Endothelial cell of umbilical vein (primary cell): Measurements from ENCODE around the gene RFFL. TPM values are rescaled to one million over a fixed set of nuclear protein-coding genes. Genes with fewer than 3 reads are reported as not detected.

Source experiments
- BruUV-seq: library from RNA; stranded (reverse); fragments of 400-500 nt; replicated peaks from 2 replicates; lab custom pipeline; 2021; lab: Mats Ljungman, UMichigan
- CTCF ChIA-PET: fragments of 300-600, 350-600 bp; sonication (Branson Sonifier 250); formaldehyde crosslinking; loops from one replicate; lab custom pipeline; 2021; ENCODE audit warnings: antibody characterized with exemption, inconsistent platforms; lab: Charles Lee
- POLR2A ChIA-PET: fragments of 300-600, 350-600 bp; sonication (Branson Sonifier 250); formaldehyde crosslinking; loops from one replicate; lab custom pipeline; 2021; ENCODE audit warnings: antibody characterized with exemption, inconsistent platforms; lab: Charles Lee
- DNase-seq: peaks from one replicate; pipeline ENCODE4 v3.0.0-alpha.2; 2011; ENCODE audit warnings: low read depth, low spot score
- FAIRE-seq: peaks from 2 replicates; lab custom pipeline; 2011; peaks lifted over from hg19 to GRCh38; lab: Jason Lieb, UNC
- H2AFZ ChIP-seq: 2 replicates; pipeline ENCODE4 v1.6.0; 2012; ENCODE audit warnings: low read depth, low read length, control low read depth, inconsistent platforms
- H3K27ac ChIP-seq: 2 replicates; pipeline ENCODE4 v1.5.1; 2011; ENCODE audit warnings: low read depth, mild to moderate bottlenecking, control low read depth, low read length, moderate library complexity; ENCODE audit not compliant: insufficient read depth
- H3K27me3 ChIP-seq, 2 experiments: 2 replicates each; pipeline versions ENCODE4 v1.6.0 to v1.6.1; 2011; ENCODE audit warnings: low read length in 2 of 2, mixed read lengths in 1 of 2; ENCODE audit not compliant: control insufficient read depth in 2 of 2, insufficient read depth in 2 of 2
- H3K36me3 ChIP-seq, 2 experiments: 2 replicates in 1 of 2; 3 replicates in 1 of 2; pipeline ENCODE4 v1.5.1; 2011; ENCODE audit warnings: low read length in 2 of 2, mild to moderate bottlenecking in 1 of 2, moderate library complexity in 1 of 2; ENCODE audit not compliant: control insufficient read depth in 2 of 2, insufficient read depth in 2 of 2; ENCODE audit errors: extremely low read depth in 1 of 2
- H3K4me1 ChIP-seq: 3 replicates; pipeline ENCODE4 v1.5.1; 2011; ENCODE audit warnings: mild to moderate bottlenecking, low read length; ENCODE audit not compliant: control insufficient read depth, insufficient read depth; ENCODE audit errors: extremely low read depth
- H3K4me2 ChIP-seq: 2 replicates; pipeline ENCODE4 v1.6.1; 2011; ENCODE audit warnings: low read length, control low read depth, mixed read lengths; ENCODE audit not compliant: insufficient read depth
- H3K4me3 ChIP-seq, 3 experiments: fragments of 200-600 bp in 1 of 3; sonication (generic), shearing (Covaris generic) in 1 of 3; replicated peaks in 1 of 3; 2 replicates each; pipeline ENCODE4 v1.5.1; 2011 to 2016; ENCODE audit warnings: control low read depth in 3 of 3, low read length in 3 of 3, mild to moderate bottlenecking in 2 of 3, inconsistent platforms in 1 of 3, low read depth in 1 of 3, moderate library complexity in 1 of 3; ENCODE audit not compliant: insufficient read depth in 1 of 3
- H3K79me2 ChIP-seq: 2 replicates; pipeline ENCODE4 v1.6.0; 2012; ENCODE audit warnings: low read length, inconsistent platforms; ENCODE audit not compliant: control insufficient read depth, insufficient read depth
- H3K9ac ChIP-seq: replicated peaks from 2 replicates; pipeline ENCODE3; 2011; ENCODE audit warnings: low read length, control low read depth; ENCODE audit not compliant: insufficient read depth; ENCODE audit errors: extremely low read depth
- H3K9me1 ChIP-seq: replicated peaks from 3 replicates; pipeline ENCODE4 v1.6.0; 2011; ENCODE audit warnings: mild to moderate bottlenecking, low read length; ENCODE audit not compliant: control insufficient read depth, insufficient read depth; ENCODE audit errors: extremely low read depth
- H3K9me3 ChIP-seq: replicated peaks from 2 replicates; pipeline ENCODE4 v1.5.1; 2012; ENCODE audit warnings: low read length, inconsistent platforms; ENCODE audit not compliant: control insufficient read depth, insufficient read depth
- H4K20me1 ChIP-seq: replicated peaks from 2 replicates; pipeline ENCODE3; 2011; ENCODE audit warnings: mild to moderate bottlenecking, low read length; ENCODE audit not compliant: control insufficient read depth, insufficient read depth; ENCODE audit errors: extremely low read depth
- EZH2 ChIP-seq: IDR thresholded peaks from 2 replicates; pipeline ENCODE4 v1.6.1; 2012; ENCODE audit warnings: borderline replicate concordance, low read depth, mild to moderate bottlenecking, moderate library complexity, low read length, inconsistent platforms; ENCODE audit not compliant: severe bottlenecking
- FOS ChIP-seq: IDR thresholded peaks from 2 replicates; pipeline ENCODE4 v1.6.1; 2011; ENCODE audit warnings: mild to moderate bottlenecking, low read length, moderate library complexity, borderline replicate concordance; ENCODE audit not compliant: insufficient read depth
- GATA2 ChIP-seq: IDR thresholded peaks from 2 replicates; pipeline ENCODE4 v1.7.0; 2011; ENCODE audit warnings: low read depth, mild to moderate bottlenecking, moderate library complexity, mixed read lengths, low read length; ENCODE audit not compliant: insufficient read length, insufficient read depth
- JUN ChIP-seq: IDR thresholded peaks from 2 replicates; pipeline ENCODE4 v1.6.1; 2011; ENCODE audit warnings: borderline replicate concordance, low read depth; ENCODE audit not compliant: insufficient read length, insufficient read depth
- MYC ChIP-seq: IDR thresholded peaks from one replicate; pipeline ENCODE4 v1.6.1; 2011; ENCODE audit warnings: mild to moderate bottlenecking, low read depth, low read length
- POLR2A ChIP-seq: IDR thresholded peaks from 2 replicates; pipeline ENCODE4 v1.6.1; 2012; ENCODE audit warnings: low read depth, mild to moderate bottlenecking, control low read depth, low read length
- POLR2AphosphoS5 ChIP-seq: IDR thresholded peaks from 2 replicates; pipeline ENCODE4 v1.6.1; 2012; ENCODE audit warnings: low read depth, mild to moderate bottlenecking, control low read depth, low read length, moderate library complexity; ENCODE audit not compliant: insufficient read depth
- dilution Hi-C: fragments of 300-500 bp; cut with MboI; formaldehyde crosslinking; loops from one replicate; pipeline ENCODE4 v1.15.0; 2019; ENCODE audit warnings: low sequenced_read_pairs; ENCODE audit not compliant: extremely low pct_ligation_motif_present
- intact Hi-C: fragments of 100-400 bp; cut with micrococcal nuclease; formaldehyde crosslinking; loops from one replicate; pipeline ENCODE4 v1.10.0; 2022
- polyA plus RNA-seq, 4 experiments: library from polyadenylated mRNA; depleted of rRNA in 3 of 4; stranded (reverse) in 3 of 4; unstranded in 1 of 4; fragments of >200 nt; gene quantifications; 2 replicates each; pipeline versions ENCODE4 v1.2.1 to v1.2.3, GENCODE V29; 2011 to 2012; ENCODE audit warnings: missing spikeins in 1 of 4
- total RNA-seq: library from RNA; stranded (reverse); gene quantifications from 2 replicates; pipeline ENCODE4 v1.2.3, GENCODE V29; 2021
- TF ChIP-seq, protein P1 (sequence below): IDR thresholded peaks from 2 replicates; pipeline ENCODE4 v1.6.1; 2011; ENCODE audit not compliant: insufficient read depth, insufficient read length
- TF ChIP-seq, protein P2 (sequence below), 2 donors: IDR thresholded peaks; 1 replicate in 1 of 2; 2 replicates in 1 of 2; pipeline ENCODE4 v1.5.1; 2011; ENCODE audit warnings: low read length in 2 of 2, mild to moderate bottlenecking in 2 of 2, moderate library complexity in 2 of 2, control low read depth in 1 of 2, inconsistent platforms in 1 of 2, low read depth in 1 of 2; ENCODE audit not compliant: insufficient read depth in 1 of 2; ENCODE audit errors: extremely low read depth in 1 of 2

The RFFL gene
- total and polyA plus RNA-seq, 2 donors (not counting 3 experiments of a cell fraction or from before 2014, with no cell fraction given), result 7.0 to 14.1 TPM

- dilution Hi-C loops (no loop called here), intact Hi-C loops (no loop called here)
- no peaks in the 10 kb centered on the region for H3K9me3 ChIP-seq
- ChIA-PET POLR2A (no interaction called here), CTCF (interaction anchor here (2.3 kb wide), 1 partner anchor 11 kb away, joined by 8 read pairs; no protein-coding TSS in a partner anchor)
- H3K27ac ChIP-seq, result no peak overlapping the region
- no peaks in the 10 kb centered on the region for H3K79me2 ChIP-seq
- FAIRE-seq (no peak), DNase-seq (no peak)
- no peaks in the 10 kb centered on the region for H3K4me1 ChIP-seq
- no peak overlapping the region for H2AFZ ChIP-seq
- no peak overlapping the region for H3K9ac ChIP-seq
- peaks cover 5 to 10% of the 10 kb centered on the region in 2 experiments for H3K36me3 ChIP-seq
- TF ChIP-seq, protein P1, sequence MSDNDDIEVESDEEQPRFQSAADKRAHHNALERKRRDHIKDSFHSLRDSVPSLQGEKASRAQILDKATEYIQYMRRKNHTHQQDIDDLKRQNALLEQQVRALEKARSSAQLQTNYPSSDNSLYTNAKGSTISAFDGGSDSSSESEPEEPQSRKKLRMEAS, result no peak
- no peak for TF ChIP-seq FOS
- no peak for TF ChIP-seq POLR2A
- TF ChIP-seq EZH2, result no peak
- TF ChIP-seq, protein P2, sequence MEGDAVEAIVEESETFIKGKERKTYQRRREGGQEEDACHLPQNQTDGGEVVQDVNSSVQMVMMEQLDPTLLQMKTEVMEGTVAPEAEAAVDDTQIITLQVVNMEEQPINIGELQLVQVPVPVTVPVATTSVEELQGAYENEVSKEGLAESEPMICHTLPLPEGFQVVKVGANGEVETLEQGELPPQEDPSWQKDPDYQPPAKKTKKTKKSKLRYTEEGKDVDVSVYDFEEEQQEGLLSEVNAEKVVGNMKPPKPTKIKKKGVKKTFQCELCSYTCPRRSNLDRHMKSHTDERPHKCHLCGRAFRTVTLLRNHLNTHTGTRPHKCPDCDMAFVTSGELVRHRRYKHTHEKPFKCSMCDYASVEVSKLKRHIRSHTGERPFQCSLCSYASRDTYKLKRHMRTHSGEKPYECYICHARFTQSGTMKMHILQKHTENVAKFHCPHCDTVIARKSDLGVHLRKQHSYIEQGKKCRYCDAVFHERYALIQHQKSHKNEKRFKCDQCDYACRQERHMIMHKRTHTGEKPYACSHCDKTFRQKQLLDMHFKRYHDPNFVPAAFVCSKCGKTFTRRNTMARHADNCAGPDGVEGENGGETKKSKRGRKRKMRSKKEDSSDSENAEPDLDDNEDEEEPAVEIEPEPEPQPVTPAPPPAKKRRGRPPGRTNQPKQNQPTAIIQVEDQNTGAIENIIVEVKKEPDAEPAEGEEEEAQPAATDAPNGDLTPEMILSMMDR (IDR thresholded peaks at IDR 0.05; ENCODE audit: extremely low read depth in 1 of 2, insufficient read depth in 1 of 2, low read depth in 1 of 2, low read length in 2 of 2), result no peak
- no peak for TF ChIP-seq MYC
- no peak for TF ChIP-seq GATA2
- TF ChIP-seq JUN, result no peak
- no peak for TF ChIP-seq POLR2AphosphoS5
- no peak overlapping the region for H3K4me3 ChIP-seq
- no peaks in the 10 kb centered on the region for H4K20me1 ChIP-seq
- H3K27me3 ChIP-seq, result no peaks in the 10 kb centered on the region
- H3K9me1 ChIP-seq, result no peaks in the 10 kb centered on the region
- BruUV-seq, result no TSS peak
- no peak overlapping the region for H3K4me2 ChIP-seq
These were observed 51.8 kb downstream of the RFFL start for GRCh38 chr17:35011671-35012216.
